A673 (cell line): ENCODE measurements around the gene CD93. TPM values are rescaled to one million over a fixed set of nuclear protein-coding genes. Genes with fewer than 3 reads are reported as not detected.

Experiments
- BruUV-seq: library from RNA; stranded (reverse); fragments of 400-500 nt; replicated peaks from 2 replicates; lab custom pipeline; 2021; lab: Mats Ljungman, UMichigan
- CTCF ChIA-PET: fragments of 300-600 bp; sonication (Branson Sonifier 250); formaldehyde crosslinking; loops from one replicate; lab custom pipeline; 2022; ENCODE audit warnings: antibody characterized with exemption; lab: Charles Lee
- POLR2A ChIA-PET: fragments of 300-600 bp; sonication (Branson Sonifier 250); formaldehyde crosslinking; loops from one replicate; lab custom pipeline; 2022; ENCODE audit warnings: antibody characterized with exemption; ENCODE audit not compliant: low non-redundant PET; lab: Charles Lee
- DNase-seq: peaks from one replicate; pipeline ENCODE4 v3.0.0-alpha.2; 2015; ENCODE audit warnings: low spot score
- H3K27ac ChIP-seq: fragments of 200-600 bp; sonication (generic); 2 replicates; pipeline ENCODE4 v1.5.1; 2016; ENCODE audit warnings: mixed run types, low read depth, mild to moderate bottlenecking, mixed read lengths, antibody characterized with exemption, low read length; ENCODE audit not compliant: poor library complexity, severe bottlenecking
- H3K27me3 ChIP-seq: fragments of 200-600 bp; sonication (generic); replicated peaks from 2 replicates; pipeline ENCODE4 v1.6.1; 2017; ENCODE audit warnings: mixed run types, low read depth, mild to moderate bottlenecking, mixed read lengths, antibody characterized with exemption, low read length; ENCODE audit not compliant: insufficient read depth, poor library complexity
- H3K36me3 ChIP-seq: fragments of 200-600 bp; sonication (generic); 2 replicates; pipeline ENCODE4 v1.6.1; 2016; ENCODE audit warnings: mixed run types, mild to moderate bottlenecking, mixed read lengths, antibody characterized with exemption, low read length; ENCODE audit not compliant: insufficient read depth, poor library complexity, severe bottlenecking
- H3K4me1 ChIP-seq: fragments of 200-600 bp; sonication (generic); 2 replicates; pipeline ENCODE4 v1.6.1; 2017; ENCODE audit warnings: mixed run types, mild to moderate bottlenecking, mixed read lengths, antibody characterized with exemption, low read length; ENCODE audit not compliant: insufficient read depth, poor library complexity, severe bottlenecking
- H3K4me3 ChIP-seq: fragments of 200-600 bp; sonication (generic); 2 replicates; pipeline ENCODE4 v1.5.1; 2016; ENCODE audit warnings: low read depth, mixed run types, mild to moderate bottlenecking, mixed read lengths, low read length; ENCODE audit not compliant: poor library complexity, severe bottlenecking
- H3K9me3 ChIP-seq: fragments of 200-600 bp; sonication (generic); 2 replicates; pipeline ENCODE4 v1.6.1; 2016; ENCODE audit warnings: mixed run types, low read depth, mild to moderate bottlenecking, mixed read lengths, antibody characterized with exemption, low read length; ENCODE audit not compliant: poor library complexity, severe bottlenecking
- EZH2 ChIP-seq: fragments of 200-600 bp; sonication (generic); IDR thresholded peaks from 2 replicates; pipeline ENCODE4 v1.6.1; 2017; ENCODE audit warnings: borderline replicate concordance, low read depth, mild to moderate bottlenecking, mixed read lengths, antibody characterized with exemption, low read length; ENCODE audit not compliant: poor library complexity, severe bottlenecking
- intact Hi-C: fragments of 100-400 bp; cut with micrococcal nuclease; formaldehyde crosslinking; loops from one replicate; pipeline ENCODE4 v1.10.0; 2022; ENCODE audit not compliant: unreplicated experiment
- total RNA-seq: library from RNA; stranded (reverse); gene quantifications from 2 replicates; pipeline ENCODE4 v1.2.3, GENCODE V29; 2021
- TF ChIP-seq, protein P1 (sequence below): fragments of 300-800, 200-600 bp; sonication (generic); conservative IDR thresholded peaks from 2 replicates; pipeline ENCODE4 v1.5.1; 2017; ENCODE audit warnings: low read depth, mild to moderate bottlenecking, antibody characterized with exemption, low read length, moderate library complexity, mixed read lengths

CD93 gene
- total RNA-seq, 1 experiment from 2014 or later = 0.06 TPM

- H3K36me3 ChIP-seq = no peaks in the 10 kb centered on the region
- no TSS peak for BruUV-seq
- H3K27ac ChIP-seq = no peak overlapping the region
- CTCF ChIA-PET = no interaction called here
- intact Hi-C loops = loop anchor here (2.0 kb wide), 1 partner anchor 20 kb away; no protein-coding TSS in a partner anchor
- H3K4me3 ChIP-seq = no peak overlapping the region
- H3K9me3 ChIP-seq = no peaks in the 10 kb centered on the region
- TF ChIP-seq, protein P1, sequence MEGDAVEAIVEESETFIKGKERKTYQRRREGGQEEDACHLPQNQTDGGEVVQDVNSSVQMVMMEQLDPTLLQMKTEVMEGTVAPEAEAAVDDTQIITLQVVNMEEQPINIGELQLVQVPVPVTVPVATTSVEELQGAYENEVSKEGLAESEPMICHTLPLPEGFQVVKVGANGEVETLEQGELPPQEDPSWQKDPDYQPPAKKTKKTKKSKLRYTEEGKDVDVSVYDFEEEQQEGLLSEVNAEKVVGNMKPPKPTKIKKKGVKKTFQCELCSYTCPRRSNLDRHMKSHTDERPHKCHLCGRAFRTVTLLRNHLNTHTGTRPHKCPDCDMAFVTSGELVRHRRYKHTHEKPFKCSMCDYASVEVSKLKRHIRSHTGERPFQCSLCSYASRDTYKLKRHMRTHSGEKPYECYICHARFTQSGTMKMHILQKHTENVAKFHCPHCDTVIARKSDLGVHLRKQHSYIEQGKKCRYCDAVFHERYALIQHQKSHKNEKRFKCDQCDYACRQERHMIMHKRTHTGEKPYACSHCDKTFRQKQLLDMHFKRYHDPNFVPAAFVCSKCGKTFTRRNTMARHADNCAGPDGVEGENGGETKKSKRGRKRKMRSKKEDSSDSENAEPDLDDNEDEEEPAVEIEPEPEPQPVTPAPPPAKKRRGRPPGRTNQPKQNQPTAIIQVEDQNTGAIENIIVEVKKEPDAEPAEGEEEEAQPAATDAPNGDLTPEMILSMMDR = no peak
- TF ChIP-seq EZH2 = no peak
- no peaks in the 10 kb centered on the region for H3K4me1 ChIP-seq
- POLR2A ChIA-PET = no interaction called here
- peaks cover 44% of the 10 kb centered on the region for H3K27me3 ChIP-seq
- no peak for DNase-seq
Measured at GRCh38 chr20:23072892-23073586, 13.1 kb downstream of the CD93 start.

- TF ChIP-seq EZH2 = no peak
- ChIA-PET POLR2A (no interaction called here), CTCF (no interaction called here)
- Histone ChIP-seq H3K4me1 (no peaks in the 10 kb centered on the region), H3K27ac (no peak overlapping the region), H3K36me3 (no peaks in the 10 kb centered on the region), H3K27me3 (peaks cover 36% of the 10 kb centered on the region), H3K9me3 (no peaks in the 10 kb centered on the region), H3K4me3 (no peak overlapping the region)
- BruUV-seq = no TSS peak
- no peak for DNase-seq
- intact Hi-C loops = loop anchor here (2.0 kb wide), 1 partner anchor 21 kb away; no protein-coding TSS in a partner anchor
Measured at GRCh38 chr20:23071996-23072395, 14.1 kb downstream of the CD93 start.

DNA sequence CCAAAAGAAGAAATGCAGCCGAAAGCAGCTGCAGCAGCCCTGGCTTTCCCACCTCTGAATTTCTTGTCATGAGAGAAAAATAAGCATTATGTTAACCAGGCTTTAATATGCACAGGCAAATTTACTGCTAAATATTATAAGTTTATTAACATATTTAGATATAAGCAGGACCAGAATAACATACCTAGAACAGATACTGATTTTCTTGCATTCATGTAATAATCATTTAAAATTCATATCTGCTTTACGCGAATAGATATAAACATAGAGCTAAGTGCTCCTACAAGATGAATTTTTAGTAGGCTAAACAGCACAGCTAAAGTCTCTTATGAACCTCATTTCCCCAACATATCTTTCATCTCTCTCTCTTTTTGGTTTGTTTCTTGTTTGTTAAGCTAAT is 14.7 kb downstream of the CD93 start:
- POLR2A ChIA-PET = no interaction called here
- intact Hi-C loops = no loop called here
- Histone ChIP-seq H3K27me3 (peaks cover 32% of the 10 kb centered on the region), H3K4me3 (no peak overlapping the region), H3K9me3 (no peaks in the 10 kb centered on the region), H3K36me3 (no peaks in the 10 kb centered on the region), H3K27ac (no peak overlapping the region), H3K4me1 (no peaks in the 10 kb centered on the region)
- BruUV-seq = no TSS peak
- TF ChIP-seq EZH2 = no peak
- TF ChIP-seq, protein P1 = no peak
- no peak for DNase-seq
- CTCF ChIA-PET = no interaction called here
